HG02840 (cell line): ENCODE measurements around the gene SELENOI.
"Not testable (repeated sequence)": the region's sequence is repeated elsewhere in the genome, so short reads cannot be mapped to it uniquely, and the experiment has no call there.

ENCODE experiments used
- ATAC-seq: cut with Tn5 transposase; IDR thresholded peaks from one replicate; pipeline ENCODE4 v1.9.1; 2021; ENCODE audit warnings: mild to moderate bottlenecking, moderate library complexity, moderate number of reproducible peaks; ENCODE audit not compliant: unreplicated experiment, low FRiP score

SELENOI gene

GRCh38 chr2:26355038-26355995 lies 9.4 kb downstream of the SELENOI start:
- ATAC-seq = no peak

- no peak for ATAC-seq
Observed at GRCh38 chr2:26356111-26356510, 10.2 kb downstream of the SELENOI start.

- no peak for ATAC-seq
Observed at GRCh38 chr2:26356771-26357170, 10.8 kb downstream of the SELENOI start.

GRCh38 chr2:26359886-26360473 lies 14.0 kb downstream of the SELENOI start:
- ATAC-seq = no peak

GRCh38 chr2:26363323-26363722 lies 17.4 kb downstream of the SELENOI start:
- no peak for ATAC-seq

- no peak for ATAC-seq
Observed at GRCh38 chr2:26363958-26364357, 18.0 kb downstream of the SELENOI start.

- no peak for ATAC-seq
Observed at GRCh38 chr2:26364669-26365068, 18.7 kb downstream of the SELENOI start.

- no peak for ATAC-seq
Observed at GRCh38 chr2:26366957-26367356, 21.0 kb downstream of the SELENOI start.

- ATAC-seq = not testable (repeated sequence)
Observed at GRCh38 chr2:26369664-26370063, 23.7 kb downstream of the SELENOI start.

- not testable (repeated sequence) for ATAC-seq
Observed at GRCh38 chr2:26370909-26371308, 25.0 kb downstream of the SELENOI start.

GRCh38 chr2:26376799-26377198 lies 30.9 kb downstream of the SELENOI start:
- no peak for ATAC-seq

- no peak for ATAC-seq
Observed at GRCh38 chr2:26380281-26380680, 34.3 kb downstream of the SELENOI start.

GRCh38 chr2:26382564-26382963 lies 36.6 kb downstream of the SELENOI start:
- no peak for ATAC-seq

GRCh38 chr2:26384183-26384582 lies 38.2 kb downstream of the SELENOI start:
- ATAC-seq = no peak

- ATAC-seq = no peak
Observed at GRCh38 chr2:26384597-26384996, 38.7 kb downstream of the SELENOI start.

GRCh38 chr2:26387189-26387588 lies 41.2 kb downstream of the SELENOI start:
- ATAC-seq = no peak

GRCh38 chr2:26394694-26395093 lies 48.8 kb downstream of the SELENOI start:
- ATAC-seq = no peak

GRCh38 chr2:26395394-26395793 lies 49.5 kb downstream of the SELENOI start:
- no peak for ATAC-seq

GRCh38 chr2:26396734-26397298 lies 50.9 kb downstream of the SELENOI start:
- no peak for ATAC-seq

- no peak for ATAC-seq
Observed at GRCh38 chr2:26399771-26400376, 53.9 kb downstream of the SELENOI start.

- no peak for ATAC-seq
Observed at GRCh38 chr2:26400723-26401122, 54.8 kb downstream of the SELENOI start.
